Thymus (tissue), 11 donors: ENCODE measurements around the gene PREX1. TPM values are rescaled to one million over a fixed set of nuclear protein-coding genes. Genes with fewer than 3 reads are reported as not detected.

ENCODE experiments used
- DNase-seq, 9 donors: peaks; one replicate each; pipeline ENCODE4 v3.0.0-alpha.2; 2013; ENCODE audit warnings: low spot score in 9 of 9, low read depth in 6 of 9, missing footprints in 1 of 9
- H3K27ac ChIP-seq, 2 donors: one replicate each; pipeline ENCODE4 v1.5.1; 2013; ENCODE audit warnings: control low read depth in 1 of 2, low read depth in 1 of 2, low read length in 1 of 2, mild to moderate bottlenecking in 1 of 2, moderate library complexity in 1 of 2
- H3K27me3 ChIP-seq, 2 donors: one replicate each; pipeline ENCODE4 v1.5.1; 2013; ENCODE audit warnings: low read length in 1 of 2; ENCODE audit not compliant: control insufficient read depth in 2 of 2, insufficient read depth in 1 of 2
- H3K36me3 ChIP-seq, 2 donors: one replicate each; pipeline ENCODE4 v1.5.1; 2013; ENCODE audit warnings: low read length in 1 of 2, mild to moderate bottlenecking in 1 of 2, moderate library complexity in 1 of 2; ENCODE audit not compliant: control insufficient read depth in 2 of 2, insufficient read depth in 2 of 2
- H3K4me1 ChIP-seq, 2 donors: one replicate each; pipeline ENCODE4 v1.5.1; 2013; ENCODE audit warnings: low read length in 2 of 2; ENCODE audit not compliant: control insufficient read depth in 2 of 2, insufficient read depth in 2 of 2
- H3K4me3 ChIP-seq, 2 donors: one replicate each; pipeline ENCODE4 v1.5.1; 2013; ENCODE audit warnings: low read length in 2 of 2, control low read depth in 1 of 2, mild to moderate bottlenecking in 1 of 2
- H3K9me3 ChIP-seq, 2 donors: one replicate each; pipeline ENCODE4 v1.5.1; 2013; ENCODE audit warnings: low read length in 1 of 2, mild to moderate bottlenecking in 1 of 2; ENCODE audit not compliant: control insufficient read depth in 2 of 2, insufficient read depth in 1 of 2
- WGBS: extraction: QIAGEN DNeasy Blood & Tissue Kit; methylation state at CpG from one replicate; pipeline ENCODE4 v1.1.7; 2013; 5-methylcytosine and 5-hydroxymethylcytosine counted together
- polyA plus RNA-seq: library from polyadenylated mRNA; stranded (reverse); fragments of 200-250 nt; gene quantifications from one replicate; pipeline ENCODE4 v1.2.3, GENCODE V29; 2013
- total RNA-seq: library from RNA; stranded (reverse); fragments of 120-200 nt; gene quantifications from one replicate; pipeline ENCODE4 v1.2.4, GENCODE V29; 2013
- donor health status: healthy.

PREX1 gene
- total and polyA plus RNA-seq, 2 donors = 12.5 to 19.8 TPM

- Histone ChIP-seq H3K36me3 (no peaks in the 10 kb centered on the region), H3K4me1 (peaks cover 0 to 3% of the 10 kb centered on the region in 2 donors), H3K4me3 (no peak overlapping the region), H3K9me3 (no peaks in the 10 kb centered on the region), H3K27ac (no peak overlapping the region), H3K27me3 (no peaks in the 10 kb centered on the region)
- no peak for DNase-seq
- 94% methylated on average over 12 of the region's 12 CpGs for WGBS
These were observed 194.8 kb downstream of the PREX1 start for GRCh38 chr20:48632825-48633619.

GRCh38 chr20:48632017-48632824 lies 195.6 kb downstream of the PREX1 start:
- no peak for DNase-seq
- Histone ChIP-seq H3K4me3 (no peak overlapping the region), H3K9me3 (no peaks in the 10 kb centered on the region), H3K27ac (no peak overlapping the region), H3K4me1 (peaks cover 0 to 6% of the 10 kb centered on the region in 2 donors), H3K27me3 (no peaks in the 10 kb centered on the region), H3K36me3 (no peaks in the 10 kb centered on the region)
- 96% methylated on average over 29 of the region's 29 CpGs for WGBS

- 97% methylated on average over 16 of the region's 16 CpGs for WGBS
- no peaks in the 10 kb centered on the region for H3K9me3 ChIP-seq
- no peaks in the 10 kb centered on the region for H3K36me3 ChIP-seq
- no peak overlapping the region for H3K4me3 ChIP-seq
- H3K4me1 ChIP-seq = peaks cover 3 to 14% of the 10 kb centered on the region in 2 donors
- no peaks in the 10 kb centered on the region for H3K27me3 ChIP-seq
- no peak for DNase-seq
- H3K27ac ChIP-seq = no peak overlapping the region
These were observed 196.4 kb downstream of the PREX1 start for GRCh38 chr20:48631114-48632016.

- no peak overlapping the region for H3K4me3 ChIP-seq
- no peaks in the 10 kb centered on the region for H3K9me3 ChIP-seq
These were observed 197.3 kb downstream of the PREX1 start for GRCh38 chr20:48630342-48631075.

GRCh38 chr20:48629960-48630315 lies 197.9 kb downstream of the PREX1 start:
- no peak overlapping the region for H3K27ac ChIP-seq
- WGBS = 93% methylated on average over 9 of the region's 9 CpGs
- DNase-seq = no peak
- H3K36me3 ChIP-seq = peaks cover 0 to 3% of the 10 kb centered on the region in 2 donors
- H3K9me3 ChIP-seq = no peaks in the 10 kb centered on the region
- H3K4me1 ChIP-seq = peaks cover 3 to 14% of the 10 kb centered on the region in 2 donors
- H3K4me3 ChIP-seq = no peak overlapping the region
- H3K27me3 ChIP-seq = no peaks in the 10 kb centered on the region

More at GRCh38 chr20:48630342-48631075, 197.3 kb downstream of the PREX1 start:
- Histone ChIP-seq H3K4me1 (peaks cover 3 to 14% of the 10 kb centered on the region in 2 donors), H3K27ac (no peak overlapping the region), H3K36me3 (no peaks in the 10 kb centered on the region), H3K27me3 (no peaks in the 10 kb centered on the region)
- 97% methylated on average over 18 of the region's 18 CpGs for WGBS
- DNase-seq = no peak

GRCh38 chr20:48629069-48629959 lies 198.5 kb downstream of the PREX1 start:
- Histone ChIP-seq H3K9me3 (no peaks in the 10 kb centered on the region), H3K27ac (no peak overlapping the region), H3K4me3 (no peak overlapping the region), H3K36me3 (peaks cover 0 to 3% of the 10 kb centered on the region in 2 donors), H3K27me3 (no peaks in the 10 kb centered on the region), H3K4me1 (peaks cover 3 to 14% of the 10 kb centered on the region in 2 donors)
- 97% methylated on average over 15 of the region's 15 CpGs for WGBS
- DNase-seq = no peak

- Histone ChIP-seq H3K4me3 (no peak overlapping the region), H3K27me3 (no peaks in the 10 kb centered on the region), H3K36me3 (peaks cover 0 to 3% of the 10 kb centered on the region in 2 donors), H3K4me1 (peaks cover 3 to 14% of the 10 kb centered on the region in 2 donors), H3K27ac (no peak overlapping the region), H3K9me3 (no peaks in the 10 kb centered on the region)
- 95% methylated on average over 16 of the region's 16 CpGs for WGBS
- no peak for DNase-seq
These were observed 200.1 kb downstream of the PREX1 start for GRCh38 chr20:48627737-48628128.
